ENCODE data around the gene GCC1.

The GCC1 gene, protein sequence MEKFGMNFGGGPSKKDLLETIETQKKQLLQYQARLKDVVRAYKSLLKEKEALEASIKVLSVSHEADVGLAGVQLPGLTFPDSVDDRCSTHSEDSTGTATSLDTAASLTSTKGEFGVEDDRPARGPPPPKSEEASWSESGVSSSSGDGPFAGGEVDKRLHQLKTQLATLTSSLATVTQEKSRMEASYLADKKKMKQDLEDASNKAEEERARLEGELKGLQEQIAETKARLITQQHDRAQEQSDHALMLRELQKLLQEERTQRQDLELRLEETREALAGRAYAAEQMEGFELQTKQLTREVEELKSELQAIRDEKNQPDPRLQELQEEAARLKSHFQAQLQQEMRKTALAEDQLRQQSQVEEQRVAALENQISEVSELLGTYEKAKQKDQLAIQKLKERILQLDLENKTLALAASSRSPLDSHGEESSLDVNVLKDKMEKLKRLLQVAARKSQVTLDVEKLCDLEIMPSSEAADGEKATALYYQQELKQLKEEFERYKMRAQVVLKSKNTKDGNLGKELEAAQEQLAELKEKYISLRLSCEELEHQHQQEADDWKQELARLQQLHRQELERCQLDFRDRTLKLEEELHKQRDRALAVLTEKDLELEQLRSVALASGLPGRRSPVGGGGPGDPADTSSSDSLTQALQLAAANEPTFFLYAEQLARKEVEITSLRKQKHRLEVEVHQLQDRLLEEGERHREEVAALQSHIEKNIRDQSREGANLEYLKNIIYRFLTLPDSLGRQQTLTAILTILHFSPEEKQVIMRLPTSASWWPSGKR

DNA sequence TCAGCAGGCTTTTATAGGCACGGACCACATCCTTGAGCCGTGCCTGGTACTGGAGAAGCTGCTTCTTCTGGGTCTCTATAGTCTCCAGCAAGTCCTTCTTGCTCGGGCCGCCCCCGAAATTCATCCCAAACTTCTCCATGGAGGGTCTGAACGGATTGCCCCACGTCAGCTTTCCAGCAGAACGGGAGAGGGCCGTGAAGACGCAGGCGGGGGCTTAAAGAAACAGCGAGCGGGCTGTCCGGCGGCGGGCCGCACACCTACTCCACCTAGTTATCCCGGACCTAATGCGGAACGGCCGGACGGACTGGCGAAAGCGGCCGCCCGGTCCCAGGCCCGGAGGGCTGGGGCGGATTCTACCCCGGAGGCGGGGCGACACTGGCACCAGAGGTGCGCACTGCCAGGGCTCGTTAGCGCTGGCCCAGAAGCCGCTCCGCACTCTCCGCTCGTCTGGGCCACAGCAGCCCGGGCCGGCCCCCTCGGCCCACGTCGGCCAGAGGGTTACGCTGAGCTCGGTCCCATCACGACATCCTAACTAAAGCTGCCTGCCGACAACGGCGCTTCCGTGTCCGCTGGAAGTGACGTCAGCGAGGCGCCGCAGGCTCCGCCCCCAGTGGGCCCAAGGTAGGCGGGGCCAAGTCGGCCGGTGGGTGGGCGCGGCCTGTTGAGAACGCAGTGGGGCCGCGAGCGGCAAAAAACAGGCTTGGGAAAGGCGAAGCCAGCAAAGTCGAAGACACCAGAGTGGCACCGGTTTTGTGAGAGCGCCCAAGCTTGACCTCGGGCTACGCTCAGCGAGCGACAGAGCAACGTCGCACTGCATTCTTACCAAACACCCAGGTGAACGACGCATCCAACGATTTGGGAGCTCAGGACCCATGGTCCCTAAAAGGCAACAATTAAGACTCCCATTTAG lies at the start of gene GCC1:
Gene GCC1 (minus strand): TSS at position 553 of the 910 bp plus-strand sequence. CDS start 414 bp downstream, at position 139.
- DNase-seq (ENCODE audit: low read depth), result peak; percentile 88

DNA sequence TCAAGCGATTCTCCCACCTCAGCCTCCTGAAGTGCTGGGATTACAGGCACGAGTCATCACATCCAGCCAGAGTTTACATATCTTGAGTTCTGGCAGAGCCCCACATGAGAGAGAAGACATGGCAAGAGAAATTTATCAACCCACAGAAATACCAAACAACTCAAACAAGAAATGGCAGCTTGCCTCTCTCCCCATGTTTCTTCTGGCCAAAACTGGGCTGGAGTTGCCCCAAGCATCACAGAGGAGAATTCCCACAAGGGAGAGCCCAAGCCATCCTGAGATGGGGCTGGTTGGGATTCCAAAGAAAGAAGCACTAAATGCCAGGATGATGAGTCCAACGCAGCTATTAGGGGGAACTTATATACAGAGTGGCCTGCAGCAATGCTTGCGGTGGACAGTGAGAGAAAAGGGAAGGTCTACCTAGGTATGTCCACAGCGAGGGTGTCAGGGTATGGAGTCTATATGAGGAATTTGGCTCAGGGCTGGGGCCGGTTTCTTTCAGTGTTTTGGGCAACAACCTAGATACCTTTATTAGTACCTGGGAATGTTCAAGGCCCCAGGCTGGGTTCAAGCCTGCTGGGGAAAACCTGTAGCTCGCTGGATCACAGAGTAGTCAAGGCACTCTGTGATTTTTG lies 47.0 kb upstream of the GCC1 start:
- DNase-seq (ENCODE audit: low read depth), result no peak

DNA sequence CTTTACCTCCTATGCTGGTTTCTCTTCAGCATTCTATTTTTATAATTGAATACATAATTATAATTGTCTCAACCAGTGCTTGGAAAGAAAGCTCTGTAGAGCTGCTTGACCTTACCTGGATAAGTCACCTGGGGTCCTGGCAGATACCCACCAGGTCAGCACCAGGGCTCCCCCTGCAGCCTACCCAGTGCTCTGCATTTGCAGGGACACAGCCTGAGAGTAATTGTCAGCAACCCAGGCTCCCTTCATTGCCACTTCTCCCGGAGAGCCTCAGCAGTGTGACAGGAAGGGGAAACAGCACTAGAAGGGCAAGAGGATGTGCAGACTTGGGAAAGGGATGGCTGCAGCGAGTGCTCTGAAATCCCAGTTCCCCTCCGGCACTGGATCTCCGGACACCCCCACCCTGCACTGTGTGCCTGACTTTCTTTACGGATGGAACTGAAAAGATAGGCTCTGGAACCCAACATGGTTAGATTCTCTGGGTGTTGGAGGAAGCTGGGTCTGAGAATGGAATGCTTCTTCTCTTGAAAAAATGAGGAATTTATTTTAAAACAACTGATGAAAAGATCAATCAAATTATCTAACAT lies 44.0 kb upstream of the GCC1 start:
- DNase-seq (ENCODE audit: low read depth), result no peak

DNA sequence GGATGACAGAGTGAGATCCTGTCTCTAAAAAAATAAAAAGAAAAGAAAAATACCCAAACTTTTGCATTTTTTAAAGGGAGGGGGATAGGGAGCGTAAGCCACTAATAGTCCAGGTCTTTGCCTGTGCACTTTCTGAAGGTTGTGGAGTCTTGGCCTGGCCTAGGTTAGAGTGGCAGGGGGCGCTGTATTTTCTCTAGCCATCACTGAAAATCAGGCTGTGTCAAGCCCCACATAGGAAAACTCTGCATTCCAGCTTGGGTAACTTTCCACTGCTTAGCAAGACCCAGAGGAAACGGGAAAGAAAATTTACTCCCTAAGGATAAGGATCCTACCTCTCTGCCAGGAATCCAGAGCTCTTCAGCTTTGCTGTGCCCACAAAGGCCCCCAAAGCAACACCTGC lies 43.0 kb upstream of the GCC1 start:
- DNase-seq (ENCODE audit: low read depth), result no peak

DNA sequence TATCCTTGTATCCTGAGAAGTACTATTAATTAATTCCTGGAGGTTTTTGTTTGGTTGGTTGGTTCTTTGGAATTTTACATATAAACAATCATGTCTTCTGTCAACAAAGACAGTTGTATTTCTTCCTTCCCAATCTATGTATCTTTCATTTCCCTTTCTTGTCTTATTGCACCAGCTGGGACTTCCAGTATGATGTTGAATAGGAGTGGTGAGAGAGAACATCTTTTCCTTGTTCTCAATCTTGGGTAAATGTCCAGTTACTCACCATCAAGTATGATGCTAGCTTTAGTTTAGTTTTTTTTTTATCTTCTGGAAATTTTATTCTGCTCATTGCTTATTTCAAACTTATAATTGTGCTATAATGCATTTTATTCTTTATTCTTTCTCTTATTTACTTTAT lies 39.9 kb upstream of the GCC1 start:
- DNase-seq (ENCODE audit: low read depth), result no peak

DNA sequence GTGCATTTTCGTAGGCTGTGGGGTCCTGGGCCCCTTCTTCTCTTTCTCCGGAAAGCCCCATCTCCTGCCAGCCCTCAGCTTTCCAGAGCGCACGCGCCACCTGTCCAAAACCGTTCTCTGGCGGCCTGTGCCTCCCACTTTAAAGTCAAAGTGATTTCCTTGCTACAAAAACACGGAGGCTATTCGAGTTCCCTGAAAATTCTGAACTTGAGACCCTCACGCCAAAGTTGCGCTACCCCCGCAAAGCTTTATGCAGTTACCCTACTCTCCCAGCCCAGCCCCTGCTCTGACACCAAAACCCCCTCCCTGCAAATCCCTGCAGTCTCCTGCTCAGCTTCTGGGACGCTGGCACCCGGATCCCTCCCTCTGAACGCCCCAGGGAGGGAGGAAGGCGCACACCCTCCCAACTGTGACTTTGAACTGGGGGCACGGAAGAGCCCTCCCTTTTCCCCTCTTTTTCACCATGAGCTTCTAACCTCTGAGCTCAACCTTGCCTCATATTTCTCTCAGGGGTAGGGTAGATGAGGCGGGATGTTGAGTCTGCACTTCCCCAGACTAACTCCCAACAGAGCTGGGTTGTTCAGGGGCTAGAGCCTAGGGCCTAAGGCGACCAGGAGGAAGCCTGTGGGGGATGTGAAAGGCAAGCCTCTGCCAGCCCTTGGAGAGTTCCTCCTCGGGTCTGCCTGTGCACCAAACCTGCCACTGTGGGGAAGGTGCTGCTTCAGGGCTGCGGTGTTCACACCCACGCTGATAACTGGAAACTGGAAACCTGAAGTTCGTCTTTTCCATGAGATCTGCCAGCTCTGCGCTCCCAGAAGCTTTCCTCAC lies 35.2 kb upstream of the GCC1 start:
- no peak for DNase-seq (ENCODE audit: low read depth)

DNA sequence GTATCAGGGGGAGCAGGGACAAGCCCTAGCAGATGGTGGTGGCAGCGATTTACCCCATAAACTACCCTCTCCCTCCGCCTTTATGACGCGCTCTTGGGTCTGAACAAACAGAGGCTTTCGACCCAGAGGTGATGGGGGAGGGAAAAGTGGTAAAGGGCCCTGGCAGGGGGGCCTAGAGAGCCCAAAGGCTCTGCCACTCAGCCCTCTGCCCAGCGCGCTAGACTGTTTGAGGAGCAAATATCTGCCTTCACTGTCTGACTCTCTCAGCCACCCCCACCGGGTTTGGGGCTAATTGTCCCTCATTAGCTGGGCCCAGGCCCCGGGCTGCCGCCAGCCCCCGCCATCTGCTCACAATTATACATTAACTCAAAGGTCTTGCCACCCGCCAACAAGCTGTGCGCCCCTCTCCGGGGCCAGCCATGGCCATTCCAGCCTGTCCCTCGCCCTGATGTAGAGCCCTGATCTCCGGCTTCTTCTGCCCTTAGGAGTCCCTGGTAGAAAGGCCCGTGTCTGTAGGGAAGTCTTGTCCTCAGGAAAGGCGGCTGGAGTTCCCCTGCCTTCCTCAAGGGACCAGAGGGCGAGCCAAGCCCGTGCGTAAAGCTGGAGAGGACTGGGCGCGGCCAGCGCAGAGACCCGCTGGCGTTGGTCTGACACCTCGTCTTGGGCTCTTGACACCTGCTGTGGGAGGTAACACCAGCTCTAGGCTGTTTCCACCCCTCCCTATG lies 34.4 kb upstream of the GCC1 start:
- DNase-seq (ENCODE audit: low read depth), result no peak

DNA sequence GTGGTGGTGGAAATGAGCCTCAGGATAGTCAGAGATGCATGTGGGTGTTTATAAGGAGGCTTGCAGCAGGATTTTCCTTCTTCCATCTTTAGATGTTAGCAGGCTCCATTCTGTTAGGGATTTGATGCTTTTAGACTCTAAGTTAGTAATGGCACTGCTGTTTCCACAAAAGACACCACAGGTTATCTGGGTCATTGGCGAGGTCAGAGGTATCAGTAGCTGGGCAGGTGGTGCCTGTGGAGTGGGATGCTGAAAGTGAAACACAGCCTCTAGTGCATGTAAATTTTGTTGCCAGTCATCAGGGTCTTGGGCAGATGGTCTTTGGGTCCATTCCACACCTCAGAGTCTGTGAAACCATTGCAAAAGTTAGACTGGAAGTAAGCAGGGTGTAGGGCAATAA lies 33.4 kb upstream of the GCC1 start:
- no peak for DNase-seq (ENCODE audit: low read depth)

DNA sequence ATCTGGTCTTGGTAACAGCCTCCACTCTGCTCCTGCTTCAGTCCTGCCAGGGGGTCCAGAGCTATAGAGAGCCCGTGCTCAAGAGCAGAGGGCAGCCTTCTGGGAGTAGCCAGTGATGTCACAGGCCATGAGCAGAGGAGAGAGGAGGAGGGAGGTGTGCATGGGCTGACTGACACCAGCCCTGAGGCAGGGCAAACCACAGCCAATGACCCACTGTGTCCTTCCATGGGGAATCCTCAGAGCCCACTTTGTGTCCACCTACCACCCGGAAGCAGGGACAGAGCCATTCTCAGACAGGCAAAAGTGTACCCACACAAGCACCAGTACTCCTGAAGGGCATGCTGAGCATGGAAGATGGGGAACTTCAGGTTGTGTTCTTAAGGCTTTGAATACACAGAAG lies 32.6 kb upstream of the GCC1 start, which contains the start of gene PAX4:
Gene PAX4 (minus strand): TSS at position 101 of the 400 bp plus-strand sequence. CDS start 2,214 bp downstream, outside the sequence.
- no peak for DNase-seq (ENCODE audit: low read depth)

DNA sequence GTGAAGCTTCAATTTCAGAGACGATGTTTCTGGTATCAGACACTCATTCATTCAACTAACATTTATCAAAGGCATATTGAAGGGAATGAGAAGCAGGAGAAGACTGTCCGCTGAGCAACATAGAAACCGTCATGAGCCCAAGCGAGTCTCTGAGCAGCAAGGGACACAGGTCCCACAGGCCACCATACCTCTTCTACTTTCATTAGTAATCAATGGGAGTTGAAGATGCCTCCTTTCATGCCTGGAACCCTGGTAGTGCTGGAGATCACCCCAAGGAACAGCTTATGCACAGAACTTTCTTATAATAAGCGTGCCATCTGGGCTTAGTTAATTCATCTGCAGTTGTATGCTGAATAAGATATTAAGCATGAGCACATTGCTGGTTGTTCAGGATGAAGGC lies 31.3 kb upstream of the GCC1 start:
- no peak for DNase-seq (ENCODE audit: low read depth)

DNA sequence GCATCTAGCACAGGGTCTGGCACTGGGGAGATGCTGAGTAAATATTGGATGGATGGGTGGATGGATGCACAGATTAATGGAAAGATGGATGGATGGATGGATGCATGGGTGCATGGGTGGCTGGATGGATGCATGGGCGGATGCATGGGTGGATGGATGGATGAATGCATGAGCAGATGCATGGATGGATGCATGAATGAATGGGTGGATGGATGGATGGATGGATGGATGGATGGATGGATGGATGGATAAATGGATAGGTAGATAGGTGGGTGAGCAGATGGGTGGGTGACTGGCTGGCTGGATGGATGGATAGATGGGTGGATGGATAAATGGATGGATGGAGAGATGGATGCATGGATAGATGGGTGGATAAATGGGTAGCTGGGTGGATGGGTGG lies 26.9 kb upstream of the GCC1 start:
- no peak for DNase-seq (ENCODE audit: low read depth)

DNA sequence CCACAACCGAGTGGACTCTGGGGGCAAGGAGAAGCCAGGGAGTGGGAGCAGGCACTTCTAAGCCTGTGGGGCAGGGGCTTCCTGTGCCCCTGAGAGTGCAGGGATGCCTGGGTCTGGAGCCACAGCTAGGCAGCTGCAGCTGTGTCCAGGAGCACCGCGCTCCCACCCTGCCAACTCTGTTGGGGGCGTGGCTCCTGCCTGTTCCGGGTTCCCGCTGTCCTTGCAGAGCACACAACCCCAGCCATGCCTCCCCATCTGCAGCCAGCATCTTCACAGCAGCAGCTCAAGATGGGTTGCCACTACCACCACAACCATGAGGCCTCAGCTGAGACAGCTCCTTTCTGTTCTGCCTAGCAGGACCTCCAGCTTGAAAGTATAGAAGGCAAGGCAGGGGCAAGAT lies 23.9 kb upstream of the GCC1 start:
- no peak for DNase-seq (ENCODE audit: low read depth)

DNA sequence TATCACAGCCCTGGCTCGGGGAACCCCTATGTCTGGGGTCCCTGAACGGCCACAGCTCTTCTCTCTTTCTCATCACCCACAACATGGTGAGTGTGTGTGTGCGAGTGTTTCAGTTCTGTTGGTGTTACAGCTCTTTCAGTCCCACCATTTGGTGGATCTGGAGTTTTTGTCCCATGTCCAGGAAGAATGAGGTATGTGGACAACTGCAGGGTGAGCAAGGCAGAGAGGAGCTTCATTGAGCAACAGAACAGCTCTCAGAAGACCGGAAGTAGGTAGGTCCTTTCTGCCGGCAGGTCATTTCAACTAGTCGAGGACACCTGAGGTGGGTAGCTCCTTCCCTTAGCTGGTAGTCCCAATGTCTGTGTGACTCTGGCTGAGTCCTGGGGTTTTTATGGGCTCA lies 23.1 kb upstream of the GCC1 start:
- no peak for DNase-seq (ENCODE audit: low read depth)

DNA sequence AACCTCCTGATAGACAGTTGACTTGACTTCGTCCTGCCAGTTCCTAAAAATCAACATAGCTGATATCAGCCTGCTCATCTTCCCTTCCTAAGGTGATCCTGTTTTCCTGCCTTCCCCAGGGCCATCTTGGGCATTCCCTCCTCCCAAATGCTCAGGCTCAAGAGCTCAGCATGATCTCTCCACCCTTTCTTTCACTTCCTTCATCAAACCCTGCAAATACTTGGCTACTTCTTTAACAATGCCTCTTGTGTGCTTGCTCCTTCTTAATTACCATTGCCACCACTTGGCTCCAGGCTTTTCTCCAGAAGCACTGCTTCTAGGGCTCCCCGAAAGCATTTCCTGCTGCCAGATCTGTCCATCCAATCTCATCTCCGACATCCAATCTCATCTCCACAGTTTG lies 15.5 kb upstream of the GCC1 start:
- DNase-seq (ENCODE audit: low read depth), result no peak

DNA sequence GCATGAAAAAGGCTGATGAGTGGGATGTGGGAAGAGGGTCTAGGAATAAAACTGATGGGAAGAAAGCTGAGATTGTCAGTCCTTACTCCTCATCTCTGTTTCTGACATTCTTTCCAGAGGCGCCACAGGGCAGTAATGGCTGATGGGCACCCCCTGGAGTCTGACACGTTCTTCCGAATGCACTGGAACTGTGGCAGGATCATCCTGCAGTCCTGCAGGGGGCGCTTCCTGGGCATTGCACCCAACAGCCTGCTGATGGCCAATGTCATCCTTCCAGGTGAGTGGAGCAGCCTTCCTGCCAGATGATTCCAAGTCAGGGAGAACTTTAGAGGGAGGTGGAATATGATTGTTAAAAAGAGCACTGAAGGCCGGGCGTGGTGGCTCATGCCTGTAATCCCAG lies 12.9 kb upstream of the GCC1 start:
- DNase-seq (ENCODE audit: low read depth), result no peak

DNA sequence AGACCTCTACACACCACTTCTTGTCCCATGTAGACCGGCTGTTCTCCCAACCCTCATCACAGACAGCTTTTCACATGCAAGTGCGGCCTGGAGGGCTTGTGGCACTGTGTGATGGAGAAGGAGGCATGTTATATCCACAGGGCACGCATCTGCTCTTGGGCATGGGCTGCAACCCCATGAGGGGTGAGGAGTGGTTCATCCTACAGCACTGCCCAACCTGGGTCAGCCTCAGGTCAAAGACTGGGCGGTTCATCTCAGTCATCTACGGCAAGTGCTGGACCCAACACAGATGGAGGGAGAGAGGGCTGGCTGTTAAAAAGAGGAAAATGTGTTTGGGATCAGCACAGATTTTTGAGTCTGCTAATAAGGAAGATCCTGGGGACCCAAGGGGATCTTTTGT lies 10.3 kb upstream of the GCC1 start:
- no peak for DNase-seq (ENCODE audit: low read depth)

DNA sequence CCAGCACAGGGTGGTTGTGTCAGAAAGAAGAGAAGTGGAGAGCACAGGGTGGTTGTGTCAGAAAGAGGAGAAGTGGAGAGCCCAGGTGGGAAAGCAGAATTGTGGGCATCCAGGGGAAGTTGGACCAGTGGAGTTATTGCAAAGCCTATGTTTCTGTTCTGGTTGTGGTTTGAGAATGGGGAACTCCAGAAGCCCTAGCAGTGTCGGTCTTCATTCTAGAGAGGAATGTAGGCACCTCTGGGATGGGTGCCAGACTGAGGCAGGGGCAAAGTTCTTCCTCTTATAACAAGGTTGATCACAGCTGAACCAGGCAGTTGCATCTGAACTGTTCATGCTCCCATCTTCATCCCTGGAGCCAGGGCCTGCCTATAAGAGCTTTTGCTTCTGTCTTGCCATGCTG lies 9.1 kb upstream of the GCC1 start:
- no peak for DNase-seq (ENCODE audit: low read depth)

DNA sequence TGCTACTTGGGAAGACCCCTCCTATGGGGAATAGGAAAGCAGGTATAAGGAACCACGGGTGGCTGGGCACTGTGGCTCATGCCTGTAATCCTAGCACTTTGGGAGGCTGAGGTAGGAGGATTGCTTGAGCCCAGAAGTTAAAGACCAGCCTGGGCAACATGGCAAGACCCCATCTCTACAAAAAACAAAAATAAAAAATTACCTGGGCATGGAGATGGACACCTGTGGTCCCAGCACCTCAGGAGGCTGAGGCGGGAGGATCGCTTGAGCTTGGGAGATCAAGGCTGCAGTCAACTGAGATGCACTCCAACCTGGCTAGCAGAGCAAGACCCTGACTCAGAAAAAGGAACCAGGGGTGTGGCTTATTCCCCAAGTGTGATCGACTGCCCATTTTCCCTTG lies 7.2 kb upstream of the GCC1 start:
- no peak for DNase-seq (ENCODE audit: low read depth)

DNA sequence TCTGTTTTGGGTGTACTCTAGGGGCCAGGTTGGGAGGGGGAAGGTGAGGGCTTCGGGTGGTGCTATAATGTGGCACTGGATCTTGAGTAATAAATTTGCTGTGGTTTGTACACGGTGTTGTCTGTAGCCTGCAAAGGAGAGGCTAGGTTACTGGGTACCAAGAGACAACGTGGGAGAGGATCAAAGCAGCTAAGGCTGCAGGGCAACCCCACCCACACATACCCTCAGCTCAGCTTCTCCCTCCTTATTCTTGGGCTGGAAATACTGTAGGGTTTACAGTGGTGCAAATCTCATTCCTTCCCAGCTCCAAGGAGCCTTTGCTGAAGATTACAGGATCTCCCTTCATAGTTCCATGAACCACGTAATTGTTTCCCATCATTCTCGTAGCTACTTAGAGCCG lies 6.2 kb upstream of the GCC1 start:
- no peak for DNase-seq (ENCODE audit: low read depth)

DNA sequence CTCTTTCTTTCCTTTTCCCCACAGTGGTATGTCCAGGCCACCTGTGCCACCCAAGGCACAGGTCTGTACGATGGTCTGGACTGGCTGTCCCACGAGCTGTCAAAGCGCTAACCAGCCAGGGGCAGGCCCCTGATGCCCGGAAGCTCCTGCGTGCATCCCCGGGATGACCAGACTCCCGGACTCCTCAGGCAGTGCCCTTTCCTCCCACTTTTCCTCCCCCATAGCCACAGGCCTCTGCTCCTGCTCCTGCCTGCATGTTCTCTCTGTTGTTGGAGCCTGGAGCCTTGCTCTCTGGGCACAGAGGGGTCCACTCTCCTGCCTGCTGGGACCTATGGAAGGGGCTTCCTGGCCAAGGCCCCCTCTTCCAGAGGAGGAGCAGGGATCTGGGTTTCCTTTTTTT lies 5.8 kb upstream of the GCC1 start:
- DNase-seq (ENCODE audit: low read depth), result no peak

Measured in activated T-helper 1 cell treated with Interleukin-2 at 50 U/mL for 16 hours (primary cell).